ENCODE measurements around the gene MAP4K2.

The MAP4K2 gene

DNA sequence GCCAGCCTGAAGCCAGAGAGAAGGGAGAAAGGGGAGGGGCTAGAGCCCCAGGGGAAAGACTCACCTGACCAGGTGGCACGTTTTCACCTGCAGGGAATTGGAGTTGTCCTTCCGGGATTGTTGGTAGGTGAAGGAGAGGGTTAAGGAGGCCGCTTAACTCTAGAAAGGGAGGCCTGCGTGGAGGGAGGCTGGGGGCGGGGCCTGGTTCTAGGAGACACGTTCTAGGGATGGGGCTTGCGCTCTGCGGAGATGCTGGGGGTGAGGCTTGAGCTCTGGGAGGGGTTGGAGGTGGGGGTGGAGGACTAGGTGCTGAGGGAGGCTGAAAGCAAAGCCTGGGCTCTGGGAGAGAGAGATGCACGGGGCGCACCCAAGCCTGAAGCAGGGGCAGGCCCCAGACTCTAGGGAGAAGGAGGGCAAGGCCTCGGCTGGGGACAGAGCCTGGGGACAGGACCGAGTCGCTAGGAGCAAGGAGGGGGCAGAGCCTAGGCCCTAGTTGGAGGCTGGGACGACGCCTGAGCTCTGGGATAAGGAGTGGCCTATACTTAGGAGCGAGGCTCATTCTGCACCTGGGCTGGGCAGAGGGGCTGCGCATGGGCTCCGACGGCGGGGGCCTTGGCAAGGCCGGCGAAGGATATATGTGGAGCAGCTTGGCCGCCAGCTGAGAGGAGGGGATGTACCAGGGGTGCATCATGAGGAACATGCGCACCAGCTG is 61.5 kb downstream of the MAP4K2 start:
- Histone ChIP-seq H3K9me3 (ENCODE audit: severe bottlenecking) (no peaks in the 10 kb centered on the region), H3K27me3 (ENCODE audit: insufficient read depth, low read depth, severe bottlenecking) (peaks cover 21% of the 10 kb centered on the region), H3K36me3 (no peaks in the 10 kb centered on the region), H3K4me3 (ENCODE audit: low read depth, low read length) (no peak overlapping the region), H3K27ac (no peak overlapping the region)
- DNase-seq: no peak
- TF ChIP-seq, protein P1, sequence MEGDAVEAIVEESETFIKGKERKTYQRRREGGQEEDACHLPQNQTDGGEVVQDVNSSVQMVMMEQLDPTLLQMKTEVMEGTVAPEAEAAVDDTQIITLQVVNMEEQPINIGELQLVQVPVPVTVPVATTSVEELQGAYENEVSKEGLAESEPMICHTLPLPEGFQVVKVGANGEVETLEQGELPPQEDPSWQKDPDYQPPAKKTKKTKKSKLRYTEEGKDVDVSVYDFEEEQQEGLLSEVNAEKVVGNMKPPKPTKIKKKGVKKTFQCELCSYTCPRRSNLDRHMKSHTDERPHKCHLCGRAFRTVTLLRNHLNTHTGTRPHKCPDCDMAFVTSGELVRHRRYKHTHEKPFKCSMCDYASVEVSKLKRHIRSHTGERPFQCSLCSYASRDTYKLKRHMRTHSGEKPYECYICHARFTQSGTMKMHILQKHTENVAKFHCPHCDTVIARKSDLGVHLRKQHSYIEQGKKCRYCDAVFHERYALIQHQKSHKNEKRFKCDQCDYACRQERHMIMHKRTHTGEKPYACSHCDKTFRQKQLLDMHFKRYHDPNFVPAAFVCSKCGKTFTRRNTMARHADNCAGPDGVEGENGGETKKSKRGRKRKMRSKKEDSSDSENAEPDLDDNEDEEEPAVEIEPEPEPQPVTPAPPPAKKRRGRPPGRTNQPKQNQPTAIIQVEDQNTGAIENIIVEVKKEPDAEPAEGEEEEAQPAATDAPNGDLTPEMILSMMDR (IDR thresholded peaks at IDR 0.05; ENCODE audit: low read depth, low read length): no peak

DNA sequence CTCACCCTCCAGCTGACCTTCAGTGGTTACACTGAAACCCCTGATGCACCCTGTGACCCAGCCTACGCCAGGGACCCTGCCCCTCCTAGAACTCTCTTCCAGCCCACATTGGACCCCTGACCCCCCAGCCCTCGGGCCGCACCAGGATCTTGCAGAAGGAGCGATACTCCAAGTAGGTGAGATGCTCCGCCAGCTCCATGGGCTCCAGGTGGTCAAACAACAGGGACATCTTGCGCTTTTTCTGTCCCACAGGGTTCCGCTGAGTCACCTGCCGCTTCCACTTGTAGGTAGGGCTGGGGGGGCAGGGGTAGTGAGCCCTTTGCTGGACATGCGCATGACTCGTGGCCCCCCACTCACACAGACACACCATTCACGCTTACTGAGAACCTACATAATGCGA is 63.1 kb downstream of the MAP4K2 start:
- H3K9me3 ChIP-seq (ENCODE audit: severe bottlenecking): no peaks in the 10 kb centered on the region
- H3K36me3 ChIP-seq: no peaks in the 10 kb centered on the region
- TF ChIP-seq, protein P1 (IDR thresholded peaks at IDR 0.05; ENCODE audit: low read depth, low read length): no peak
- H3K27ac ChIP-seq: no peak overlapping the region
- DNase-seq: no peak
- peaks cover 21% of the 10 kb centered on the region for H3K27me3 ChIP-seq (ENCODE audit: insufficient read depth, low read depth, severe bottlenecking)
- no peak overlapping the region for H3K4me3 ChIP-seq (ENCODE audit: low read depth, low read length)

DNA sequence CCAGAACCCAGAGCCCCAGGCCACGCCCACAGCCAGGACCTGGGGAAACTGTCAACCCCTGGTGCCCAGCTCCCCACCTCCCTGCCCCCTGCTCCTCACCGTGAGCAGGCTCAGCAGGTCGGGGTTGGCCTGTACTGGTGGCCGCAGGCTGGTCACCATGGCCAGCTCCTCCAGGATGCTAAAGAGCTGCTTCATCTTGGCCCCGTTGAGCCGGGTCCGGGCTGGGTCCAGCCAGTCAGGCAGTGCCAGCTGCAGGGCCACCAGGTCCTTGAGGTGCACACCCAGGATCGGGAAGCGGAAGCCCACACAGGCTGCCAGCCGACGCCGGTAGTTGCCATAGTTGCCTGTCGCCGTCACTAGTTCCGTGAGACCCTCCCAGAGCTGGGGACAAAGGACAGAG is 66.4 kb downstream of the MAP4K2 start:
- Histone ChIP-seq H3K9me3 (ENCODE audit: severe bottlenecking) (no peaks in the 10 kb centered on the region), H3K27me3 (ENCODE audit: insufficient read depth, low read depth, severe bottlenecking) (no peaks in the 10 kb centered on the region), H3K27ac (no peak overlapping the region), H3K4me3 (ENCODE audit: low read depth, low read length) (no peak overlapping the region), H3K36me3 (no peaks in the 10 kb centered on the region)
- DNase-seq: no peak
- TF ChIP-seq, protein P1 (IDR thresholded peaks at IDR 0.05; ENCODE audit: low read depth, low read length): no peak

DNA sequence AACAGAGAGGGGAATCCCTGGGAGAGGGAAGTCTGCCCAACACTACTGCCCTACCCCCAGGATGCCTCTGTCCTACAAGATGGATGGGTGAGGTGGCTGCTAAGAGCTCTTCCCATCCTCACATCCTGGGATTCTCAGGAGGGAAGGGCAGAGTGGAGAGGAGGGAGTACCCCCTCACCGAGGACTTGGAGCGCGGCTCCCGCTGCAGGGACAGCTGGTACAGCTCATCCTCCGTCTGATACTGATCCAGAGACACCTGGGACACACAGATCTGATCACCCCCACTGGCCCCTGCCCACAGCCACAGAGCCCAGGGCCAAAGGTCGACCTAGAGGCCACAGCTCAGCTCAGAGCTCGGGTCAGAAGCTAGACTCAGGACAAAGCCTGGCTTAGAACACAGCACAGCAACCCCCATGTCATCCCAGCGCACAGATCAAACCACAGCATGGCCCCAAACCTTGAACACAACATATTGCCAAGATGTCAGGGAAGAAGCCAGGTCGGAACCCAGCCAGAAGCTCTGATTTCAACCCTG is 67.2 kb downstream of the MAP4K2 start:
- no peak for DNase-seq
- Histone ChIP-seq H3K36me3 (no peaks in the 10 kb centered on the region), H3K4me3 (ENCODE audit: low read depth, low read length) (no peak overlapping the region), H3K27me3 (ENCODE audit: insufficient read depth, low read depth, severe bottlenecking) (no peaks in the 10 kb centered on the region), H3K9me3 (ENCODE audit: severe bottlenecking) (no peaks in the 10 kb centered on the region), H3K27ac (no peak overlapping the region)
- TF ChIP-seq, protein P1 (IDR thresholded peaks at IDR 0.05; ENCODE audit: low read depth, low read length): no peak

Measured in WERI-Rb-1 (cell line).